Breast epithelium (tissue), 3 donors: Measurements from ENCODE around the gene GRHL1.

Experiments
- POLR2A ChIP-seq: fragments of 450-650 bp; IDR thresholded peaks from one replicate; pipeline ENCODE4 v1.6.1; 2016; ENCODE audit warnings: antibody characterized with exemption, mild to moderate bottlenecking, moderate library complexity
- TF ChIP-seq, protein P1 (sequence below), 3 donors: fragments of 450-650 bp; IDR thresholded peaks; one replicate each; pipeline ENCODE4 v1.5.1; 2016 to 2017; ENCODE audit warnings: antibody characterized with exemption in 3 of 3, mild to moderate bottlenecking in 3 of 3, moderate library complexity in 3 of 3

DNA sequence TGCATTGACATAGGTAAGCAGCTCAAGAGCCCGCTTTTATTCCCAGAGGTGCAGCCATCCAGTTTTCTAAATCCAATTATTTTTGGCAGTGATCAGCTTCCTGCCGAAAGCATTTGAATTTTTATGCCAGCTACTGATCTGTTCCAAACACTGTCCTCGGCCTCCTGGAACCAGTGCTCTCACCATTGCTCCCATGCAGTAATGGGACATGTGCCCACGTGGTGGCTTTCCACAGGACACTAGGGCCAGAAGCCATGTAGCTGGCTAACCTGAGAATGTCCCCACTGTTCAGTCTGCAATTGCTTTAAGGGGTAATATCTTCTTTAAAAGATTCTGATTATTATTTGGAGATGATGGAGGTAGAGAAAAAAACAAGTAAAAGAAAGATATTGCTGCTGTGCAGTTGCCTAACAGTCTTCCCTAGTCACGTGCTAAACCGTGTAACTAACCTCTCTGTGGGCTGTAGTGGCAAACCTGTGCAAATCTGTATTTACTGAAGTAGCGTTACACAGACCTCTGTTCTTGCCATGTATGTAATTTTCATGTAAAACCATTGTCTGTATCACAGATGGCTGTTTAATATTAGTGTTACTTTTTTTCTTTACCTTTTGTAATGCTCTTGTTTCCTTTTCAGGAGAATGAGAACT lies 13.0 kb downstream of the GRHL1 start:
- TF ChIP-seq, protein P1, sequence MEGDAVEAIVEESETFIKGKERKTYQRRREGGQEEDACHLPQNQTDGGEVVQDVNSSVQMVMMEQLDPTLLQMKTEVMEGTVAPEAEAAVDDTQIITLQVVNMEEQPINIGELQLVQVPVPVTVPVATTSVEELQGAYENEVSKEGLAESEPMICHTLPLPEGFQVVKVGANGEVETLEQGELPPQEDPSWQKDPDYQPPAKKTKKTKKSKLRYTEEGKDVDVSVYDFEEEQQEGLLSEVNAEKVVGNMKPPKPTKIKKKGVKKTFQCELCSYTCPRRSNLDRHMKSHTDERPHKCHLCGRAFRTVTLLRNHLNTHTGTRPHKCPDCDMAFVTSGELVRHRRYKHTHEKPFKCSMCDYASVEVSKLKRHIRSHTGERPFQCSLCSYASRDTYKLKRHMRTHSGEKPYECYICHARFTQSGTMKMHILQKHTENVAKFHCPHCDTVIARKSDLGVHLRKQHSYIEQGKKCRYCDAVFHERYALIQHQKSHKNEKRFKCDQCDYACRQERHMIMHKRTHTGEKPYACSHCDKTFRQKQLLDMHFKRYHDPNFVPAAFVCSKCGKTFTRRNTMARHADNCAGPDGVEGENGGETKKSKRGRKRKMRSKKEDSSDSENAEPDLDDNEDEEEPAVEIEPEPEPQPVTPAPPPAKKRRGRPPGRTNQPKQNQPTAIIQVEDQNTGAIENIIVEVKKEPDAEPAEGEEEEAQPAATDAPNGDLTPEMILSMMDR (IDR thresholded peaks at IDR 0.05): no peak
- TF ChIP-seq POLR2A: no peak
